Activated CD4-positive, alpha-beta T cell treated with anti-CD3 and anti-CD28 coated beads for 1 hour (primary cell): ENCODE measurements around the gene GALNT18.
A peak's percentile ranks its signal among the peaks of the same experiment; 100 is the strongest.

ENCODE experiments used
- DNase-seq: peaks from one replicate; pipeline ENCODE4 v3.0.0-alpha.2; 2020

Gene GALNT18

DNA sequence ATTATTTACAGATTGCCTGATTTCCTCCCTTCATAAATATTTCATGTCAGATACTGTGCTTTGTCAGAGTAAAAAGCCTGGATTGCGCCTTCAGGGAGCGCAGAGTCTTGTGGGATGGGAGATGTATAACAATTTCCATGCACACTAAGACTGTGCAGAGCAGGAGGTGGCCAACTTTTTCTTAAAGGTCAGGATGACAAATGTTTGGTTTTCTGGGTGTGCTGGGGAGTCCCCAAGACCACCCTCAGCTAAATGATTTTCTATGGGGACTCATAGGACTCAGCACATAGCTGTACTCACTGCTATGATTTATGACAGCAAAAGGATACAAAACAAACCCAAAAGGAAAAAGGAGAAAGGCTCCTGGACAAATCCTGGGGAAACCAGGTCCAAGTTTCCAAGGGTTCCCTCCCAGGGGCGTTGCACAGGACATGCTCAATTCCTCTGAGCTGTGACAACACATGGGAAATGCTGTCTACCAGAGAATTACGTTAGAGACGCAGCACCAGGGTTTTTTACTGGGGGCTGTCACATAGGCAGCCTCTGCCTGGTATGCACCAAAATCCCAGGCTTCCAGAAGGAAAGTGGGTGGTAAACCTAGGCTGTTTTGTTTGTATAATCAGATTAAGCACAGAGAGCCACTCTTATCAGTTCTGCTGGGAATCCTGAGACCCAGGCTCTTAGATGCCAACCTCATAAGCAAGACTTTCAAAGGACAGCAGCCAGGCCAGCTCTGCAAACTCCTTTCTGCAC is 327.8 kb downstream of the GALNT18 start:
- no peak for DNase-seq

- DNase-seq = no peak
Measured at GRCh38 chr11:11292839-11293238, 329.0 kb downstream of the GALNT18 start.

DNA sequence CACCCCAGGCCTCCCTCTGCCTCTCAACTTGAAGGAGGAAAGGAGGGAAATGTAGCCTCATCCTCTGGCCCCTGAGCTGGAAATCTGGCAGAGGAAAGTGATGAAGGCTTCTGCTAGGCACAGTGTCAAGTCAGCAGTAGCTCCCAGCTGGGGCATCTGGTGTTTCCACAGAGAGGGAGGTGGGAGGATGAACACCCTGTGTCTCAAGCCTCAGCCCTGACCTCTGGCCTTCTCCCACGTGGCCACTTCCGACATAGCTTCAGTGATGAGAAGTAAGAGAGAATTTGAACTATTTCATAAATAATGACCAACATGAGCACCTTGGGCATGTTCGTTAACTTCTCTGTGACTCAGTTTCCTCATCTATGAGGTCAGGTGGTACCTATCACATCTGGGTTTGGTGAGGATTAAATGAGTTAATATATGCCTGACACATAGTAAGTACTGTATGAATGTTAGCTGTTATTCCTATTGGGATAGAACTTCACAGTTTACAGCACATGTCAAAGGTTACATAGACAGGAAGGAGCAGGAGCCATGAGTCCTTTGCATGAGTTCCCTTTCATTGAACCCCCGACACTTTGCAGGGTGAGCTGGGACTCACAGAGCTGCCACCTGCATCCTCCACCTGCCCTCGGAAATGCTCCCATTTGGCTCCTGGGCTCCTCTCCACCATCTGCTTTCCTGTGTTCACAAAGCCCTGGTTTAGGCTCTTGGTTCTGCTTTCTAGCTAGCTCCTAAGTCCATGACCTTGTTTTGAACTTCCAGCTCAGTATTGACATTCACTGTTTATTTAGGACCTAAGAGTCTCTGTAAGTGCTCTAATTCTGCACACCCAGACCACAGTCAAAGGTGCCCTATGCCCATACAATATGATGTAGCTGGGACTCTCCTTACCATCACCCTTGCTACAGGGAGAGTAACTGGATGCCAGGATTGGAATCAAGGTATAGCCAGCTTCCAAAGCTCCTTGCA is 330.5 kb downstream of the GALNT18 start:
- DNase-seq = no peak

GRCh38 chr11:11290354-11290753 is 331.5 kb downstream of the GALNT18 start:
- no peak for DNase-seq

GRCh38 chr11:11289669-11290068 is 332.1 kb downstream of the GALNT18 start:
- DNase-seq = no peak

GRCh38 chr11:11288972-11289616 is 332.7 kb downstream of the GALNT18 start:
- DNase-seq = no peak

GRCh38 chr11:11284481-11284880 is 337.3 kb downstream of the GALNT18 start:
- no peak for DNase-seq

DNA sequence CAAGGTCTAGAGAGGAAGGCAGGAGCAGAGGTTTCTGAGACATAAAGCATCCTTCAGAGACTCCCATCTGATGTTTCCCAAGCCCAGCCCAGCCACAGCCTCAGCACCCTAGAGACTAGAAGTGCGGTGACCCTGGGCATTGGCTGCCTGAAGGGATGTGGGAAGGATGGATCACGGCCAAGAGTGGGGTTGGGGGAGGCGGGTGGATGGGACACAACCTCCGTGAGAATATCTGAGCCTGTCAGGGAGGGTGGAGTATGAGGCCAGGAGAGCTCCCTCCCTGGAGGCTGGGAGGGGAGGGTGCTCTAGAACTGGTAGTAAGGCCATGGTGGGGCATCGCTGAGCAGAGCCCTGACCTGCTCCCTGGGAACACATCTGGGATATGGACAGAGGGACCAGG is 340.2 kb downstream of the GALNT18 start:
- no peak for DNase-seq

DNA sequence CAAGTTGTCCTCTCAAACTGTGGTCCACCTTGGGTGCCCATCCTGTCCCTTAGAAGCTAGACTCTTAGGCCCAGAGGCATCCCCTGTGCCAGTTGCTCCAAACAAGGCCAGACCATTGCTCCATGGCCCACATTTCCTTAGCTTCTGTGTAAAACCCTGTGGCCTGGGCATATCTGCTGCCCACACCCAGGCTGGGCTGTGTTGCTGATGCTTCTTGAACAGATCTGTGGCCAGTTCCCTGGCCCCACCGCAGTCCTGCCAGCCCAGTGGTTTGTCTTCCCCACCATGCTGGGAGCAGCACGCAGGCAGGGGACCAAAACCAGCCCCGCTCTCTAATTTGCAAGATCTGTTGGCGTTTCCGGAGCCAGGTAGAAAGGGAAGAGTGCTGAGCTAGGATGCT is 341.0 kb downstream of the GALNT18 start:
- no peak for DNase-seq

GRCh38 chr11:11279956-11280689 is 341.7 kb downstream of the GALNT18 start:
- DNase-seq = no peak

- DNase-seq = no peak
Measured at GRCh38 chr11:11272254-11272653, 349.6 kb downstream of the GALNT18 start.

DNA sequence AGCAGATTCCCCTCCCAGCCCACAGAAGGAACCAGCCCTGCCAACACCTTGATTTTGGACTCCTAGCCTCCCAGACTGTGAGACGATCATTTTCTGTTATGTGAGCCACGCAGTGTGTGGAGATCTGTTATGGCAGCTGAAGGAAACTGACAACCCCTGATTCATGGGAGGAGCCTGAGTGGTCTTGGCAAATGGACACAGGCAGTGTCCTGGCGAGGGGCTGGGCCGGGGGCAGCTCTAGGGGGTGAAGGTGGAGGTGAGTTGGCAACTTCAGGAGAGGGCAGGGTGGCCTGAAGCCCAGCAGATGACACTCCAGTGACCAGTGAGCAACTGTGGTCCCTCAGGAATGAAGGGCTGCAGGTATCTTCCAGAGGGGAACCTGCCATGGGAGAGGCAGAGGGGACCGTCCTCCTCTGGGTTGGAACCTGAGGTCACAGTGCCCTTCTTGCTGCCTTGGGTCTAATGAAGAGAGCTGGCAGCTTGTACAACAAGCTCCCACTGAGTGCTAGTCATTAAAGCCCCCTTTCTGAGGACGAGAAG is 351.5 kb downstream of the GALNT18 start:
- DNase-seq = no peak

DNA sequence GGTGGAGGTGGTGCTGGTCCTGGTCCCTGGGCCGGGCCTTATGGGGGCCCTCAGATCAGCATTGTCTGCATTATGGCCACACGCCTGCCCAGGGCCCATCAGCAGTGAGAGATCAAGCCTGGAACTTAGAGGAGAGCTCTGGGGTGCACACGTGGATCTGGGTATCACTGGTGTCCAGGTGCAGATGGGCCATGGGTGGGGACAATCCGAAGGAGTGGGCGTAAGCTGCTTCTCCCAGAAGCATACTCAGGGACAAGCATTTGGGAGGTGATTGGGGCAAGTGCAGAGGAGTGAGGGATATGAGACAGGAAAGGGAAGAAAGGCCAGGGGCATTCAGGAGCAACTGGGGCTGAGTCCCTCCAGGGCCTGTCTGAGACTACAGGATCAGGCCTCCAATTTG is 353.1 kb downstream of the GALNT18 start:
- no peak for DNase-seq

DNA sequence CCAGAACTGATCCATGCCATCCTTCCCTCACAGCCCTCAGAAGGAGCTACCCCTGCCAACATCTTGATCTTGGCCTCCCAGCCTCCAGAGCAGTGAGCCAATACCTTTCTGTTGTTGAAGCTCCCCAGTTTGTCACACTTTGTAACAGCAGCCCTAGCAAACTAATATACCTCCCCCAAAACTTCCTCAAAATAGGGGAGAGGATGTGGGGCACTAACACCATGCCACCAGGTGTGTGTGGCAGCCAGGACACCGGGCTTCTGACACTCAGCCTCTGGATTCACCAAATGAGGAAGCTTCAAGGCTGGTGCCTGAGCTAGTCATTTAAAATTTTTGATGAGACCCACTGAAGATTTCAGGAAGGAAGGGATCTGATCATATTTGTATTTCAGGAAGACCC is 353.7 kb downstream of the GALNT18 start:
- no peak for DNase-seq

DNA sequence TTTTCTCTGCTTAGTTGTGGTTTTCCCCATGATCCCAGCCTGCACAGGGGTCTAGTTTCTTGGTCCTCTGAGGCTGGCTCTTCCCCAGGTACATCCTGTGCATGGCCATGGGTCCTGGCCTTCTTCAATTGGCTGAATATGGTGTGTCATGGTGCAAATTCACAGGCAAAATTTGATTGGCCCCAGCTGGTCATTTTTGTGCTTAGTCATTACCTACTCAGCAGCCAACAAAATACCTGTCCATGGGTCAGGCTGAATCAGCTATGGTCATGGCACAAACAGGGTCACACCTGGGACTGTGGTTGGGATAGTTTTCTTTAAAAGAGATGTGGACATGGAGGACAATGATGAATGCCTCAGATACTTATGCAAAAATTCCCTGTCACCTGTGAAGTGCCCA is 354.5 kb downstream of the GALNT18 start:
- no peak for DNase-seq

GRCh38 chr11:11265994-11266606 is 355.7 kb downstream of the GALNT18 start:
- peak; percentile 36 for DNase-seq

DNA sequence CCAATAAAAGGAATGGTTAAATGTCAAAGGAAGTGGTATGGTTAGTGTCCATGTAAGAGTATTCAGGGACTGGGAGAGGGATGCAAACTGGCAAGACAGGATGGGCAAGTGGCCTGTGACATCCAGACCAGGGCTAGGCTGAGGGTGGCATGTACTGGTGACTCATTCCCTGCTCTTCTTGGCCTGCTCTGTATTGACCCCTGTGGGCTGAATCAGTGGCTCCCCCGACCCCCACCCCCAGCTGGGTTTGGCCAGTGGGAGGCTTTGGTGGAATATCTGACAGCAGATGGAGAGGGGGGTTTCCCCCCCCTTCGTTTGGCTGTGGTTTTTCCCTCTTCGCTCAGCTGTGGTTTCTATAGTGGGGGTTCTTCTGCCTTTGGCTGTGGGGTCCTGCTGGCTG is 356.5 kb downstream of the GALNT18 start:
- no peak for DNase-seq

DNA sequence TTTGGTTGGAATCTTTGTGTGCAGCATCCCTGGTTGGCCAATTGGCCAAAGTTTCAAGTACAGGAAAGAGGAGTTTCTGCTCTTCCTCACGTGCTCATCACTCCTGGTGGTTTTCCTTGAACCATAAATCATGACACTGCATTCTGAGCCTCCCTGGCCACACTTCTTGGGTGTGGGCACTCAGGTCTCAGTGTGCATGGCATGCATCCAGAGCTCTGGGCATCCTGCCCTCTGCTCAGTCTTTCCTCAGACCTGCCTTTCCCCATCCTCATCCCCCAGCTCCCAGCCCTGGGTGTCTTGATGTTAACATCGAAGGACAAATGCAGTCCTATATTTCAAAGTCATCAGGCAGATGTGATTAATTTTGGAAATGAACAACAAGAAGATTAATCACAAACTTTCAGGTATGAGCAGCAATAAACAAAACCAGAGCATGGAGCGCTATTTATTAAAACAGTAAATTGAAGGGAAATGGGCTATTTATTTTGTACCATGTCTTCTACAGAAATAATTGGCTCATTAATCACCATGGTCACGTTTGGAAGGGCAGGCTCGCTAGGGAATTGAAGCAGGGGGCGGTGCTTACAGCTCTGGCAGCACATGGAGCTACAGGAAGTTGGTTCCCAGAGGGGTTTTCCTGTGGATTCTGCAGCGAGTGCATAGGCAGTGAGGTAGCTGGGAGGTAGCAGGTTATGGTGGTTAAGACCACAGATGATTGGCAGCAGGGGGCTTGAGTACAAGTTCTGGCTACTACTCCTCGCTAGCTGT is 358.4 kb downstream of the GALNT18 start:
- no peak for DNase-seq

- DNase-seq = no peak
Measured at GRCh38 chr11:11262171-11262920, 359.5 kb downstream of the GALNT18 start.

GRCh38 chr11:11261629-11262028 is 360.2 kb downstream of the GALNT18 start:
- no peak for DNase-seq
